Fibroblast of lung (primary cell): ENCODE data around the gene MAML3. TPM values are rescaled to one million over a fixed set of nuclear protein-coding genes. Genes with fewer than 3 reads are reported as not detected.

ENCODE experiments used
- DNase-seq, 2 donors: peaks; one replicate each; pipeline versions ENCODE4 v3.0.0 to v3.0.0-alpha.2; 2010; ENCODE audit warnings: low read depth in 2 of 2
- H2AFZ ChIP-seq: 2 replicates; pipeline ENCODE4 v1.5.1; 2012; ENCODE audit warnings: low read length, control low read depth, inconsistent platforms
- H3K27ac ChIP-seq: 2 replicates; pipeline ENCODE4 v1.5.1; 2011; ENCODE audit warnings: low read length, control low read depth; ENCODE audit not compliant: insufficient read depth
- H3K27me3 ChIP-seq: 2 replicates; pipeline ENCODE4 v1.5.1; 2011; ENCODE audit warnings: mild to moderate bottlenecking, low read length; ENCODE audit not compliant: control insufficient read depth, insufficient read depth
- H3K36me3 ChIP-seq: 2 replicates; pipeline ENCODE4 v1.5.1; 2011; ENCODE audit warnings: low read length; ENCODE audit not compliant: control insufficient read depth, insufficient read depth
- H3K4me1 ChIP-seq: 2 replicates; pipeline ENCODE4 v1.5.1; 2011; ENCODE audit warnings: low read length; ENCODE audit not compliant: control insufficient read depth, insufficient read depth; ENCODE audit errors: extremely low read depth
- H3K4me2 ChIP-seq: 2 replicates; pipeline ENCODE4 v1.5.1; 2011; ENCODE audit warnings: low read length, control low read depth; ENCODE audit not compliant: insufficient read depth; ENCODE audit errors: extremely low read depth
- H3K4me3 ChIP-seq, 4 experiments: fragments of 200-600 bp in 1 of 4; sonication (generic) in 1 of 4; replicated peaks in 1 of 4; 2 replicates each; pipeline ENCODE4 v1.5.1; 2011 to 2016; ENCODE audit warnings: low read length in 4 of 4, low read depth in 3 of 4, mild to moderate bottlenecking in 3 of 4, control low read depth in 2 of 4, inconsistent platforms in 1 of 4, mixed read lengths in 1 of 4; ENCODE audit not compliant: insufficient read depth in 1 of 4; ENCODE audit errors: control extremely low read depth in 1 of 4
- H3K79me2 ChIP-seq: 2 replicates; pipeline ENCODE4 v1.5.1; 2012; ENCODE audit warnings: mild to moderate bottlenecking, low read length, inconsistent platforms; ENCODE audit not compliant: control insufficient read depth, insufficient read depth
- H3K9ac ChIP-seq: 2 replicates; pipeline ENCODE4 v1.5.1; 2011; ENCODE audit warnings: mild to moderate bottlenecking, low read length, control low read depth; ENCODE audit not compliant: insufficient read depth
- H3K9me3 ChIP-seq: 2 replicates; pipeline ENCODE4 v1.5.1; 2012; ENCODE audit warnings: low read depth, low read length; ENCODE audit not compliant: control insufficient read depth, insufficient read depth
- H4K20me1 ChIP-seq: 2 replicates; pipeline ENCODE4 v1.5.1; 2011; ENCODE audit warnings: low read length; ENCODE audit not compliant: control insufficient read depth, insufficient read depth; ENCODE audit errors: extremely low read depth
- EZH2 ChIP-seq: IDR thresholded peaks from 2 replicates; pipeline ENCODE4 v1.5.1; 2012; ENCODE audit warnings: low read length, control low read depth, mild to moderate bottlenecking; ENCODE audit errors: missing control alignments
- polyA plus RNA-seq, 2 donors: library from polyadenylated mRNA; depleted of rRNA in 1 of 2; stranded (reverse) in 1 of 2; unstranded in 1 of 2; fragments of >200 nt; gene quantifications; 2 replicates each; pipeline ENCODE4 v1.2.1, GENCODE V29; 2011 to 2012; ENCODE audit warnings: missing spikeins in 1 of 2
- total RNA-seq: library from RNA; depleted of rRNA; stranded (reverse); fragments of >200 nt; gene quantifications from 2 replicates; pipeline ENCODE4 v1.2.1, GENCODE V29; 2014
- TF ChIP-seq, protein P1 (sequence below), 2 donors: IDR thresholded peaks in 1 of 2; conservative IDR thresholded peaks in 1 of 2; 1 replicate in 1 of 2; 2 replicates in 1 of 2; pipeline ENCODE4 v1.5.1; 2011 to 2012; ENCODE audit warnings: low read length in 2 of 2, control low read depth in 1 of 2, inconsistent platforms in 1 of 2, low read depth in 1 of 2, mild to moderate bottlenecking in 1 of 2

MAML3 gene
- total and polyA plus RNA-seq, 2 donors (not counting 1 experiment from before 2014, with no cell fraction given), result 2.0 to 2.8 TPM

DNA sequence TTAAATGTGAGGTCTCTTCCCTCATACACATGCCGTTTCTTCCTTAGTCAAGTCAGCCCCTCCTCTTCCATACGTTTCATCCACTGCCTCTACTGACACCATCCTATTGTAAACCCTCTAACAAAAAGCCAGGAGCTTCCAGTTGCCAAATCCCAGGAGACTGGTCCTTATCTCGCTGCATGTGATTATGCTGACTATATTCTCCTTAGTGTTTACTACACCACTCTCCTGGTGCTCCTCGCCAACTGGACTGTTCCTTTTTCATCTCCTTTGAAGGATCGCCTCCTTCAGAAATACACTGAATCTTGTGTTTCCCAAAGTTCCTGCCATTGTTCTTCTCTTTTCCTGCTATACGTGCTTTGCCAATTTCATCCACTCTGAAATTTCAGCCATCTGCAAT is 27.7 kb downstream of the MAML3 start:
- Histone ChIP-seq H3K79me2 (no peaks in the 10 kb centered on the region), H2AFZ (no peak overlapping the region), H4K20me1 (no peaks in the 10 kb centered on the region), H3K4me1 (no peaks in the 10 kb centered on the region), H3K27me3 (no peaks in the 10 kb centered on the region), H3K4me2 (no peak overlapping the region), H3K9me3 (no peaks in the 10 kb centered on the region), H3K4me3 (no peak overlapping the region), H3K9ac (no peak overlapping the region), H3K36me3 (no peaks in the 10 kb centered on the region), H3K27ac (no peak overlapping the region)
- DNase-seq, result no peak
- TF ChIP-seq, protein P1, sequence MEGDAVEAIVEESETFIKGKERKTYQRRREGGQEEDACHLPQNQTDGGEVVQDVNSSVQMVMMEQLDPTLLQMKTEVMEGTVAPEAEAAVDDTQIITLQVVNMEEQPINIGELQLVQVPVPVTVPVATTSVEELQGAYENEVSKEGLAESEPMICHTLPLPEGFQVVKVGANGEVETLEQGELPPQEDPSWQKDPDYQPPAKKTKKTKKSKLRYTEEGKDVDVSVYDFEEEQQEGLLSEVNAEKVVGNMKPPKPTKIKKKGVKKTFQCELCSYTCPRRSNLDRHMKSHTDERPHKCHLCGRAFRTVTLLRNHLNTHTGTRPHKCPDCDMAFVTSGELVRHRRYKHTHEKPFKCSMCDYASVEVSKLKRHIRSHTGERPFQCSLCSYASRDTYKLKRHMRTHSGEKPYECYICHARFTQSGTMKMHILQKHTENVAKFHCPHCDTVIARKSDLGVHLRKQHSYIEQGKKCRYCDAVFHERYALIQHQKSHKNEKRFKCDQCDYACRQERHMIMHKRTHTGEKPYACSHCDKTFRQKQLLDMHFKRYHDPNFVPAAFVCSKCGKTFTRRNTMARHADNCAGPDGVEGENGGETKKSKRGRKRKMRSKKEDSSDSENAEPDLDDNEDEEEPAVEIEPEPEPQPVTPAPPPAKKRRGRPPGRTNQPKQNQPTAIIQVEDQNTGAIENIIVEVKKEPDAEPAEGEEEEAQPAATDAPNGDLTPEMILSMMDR (conservative IDR thresholded peaks at IDR 0.05 in 1 of 2, IDR thresholded peaks at IDR 0.05 in 1 of 2; ENCODE audit: low read depth in 1 of 2, low read length in 2 of 2), result no peak
- no peak for TF ChIP-seq EZH2

DNA sequence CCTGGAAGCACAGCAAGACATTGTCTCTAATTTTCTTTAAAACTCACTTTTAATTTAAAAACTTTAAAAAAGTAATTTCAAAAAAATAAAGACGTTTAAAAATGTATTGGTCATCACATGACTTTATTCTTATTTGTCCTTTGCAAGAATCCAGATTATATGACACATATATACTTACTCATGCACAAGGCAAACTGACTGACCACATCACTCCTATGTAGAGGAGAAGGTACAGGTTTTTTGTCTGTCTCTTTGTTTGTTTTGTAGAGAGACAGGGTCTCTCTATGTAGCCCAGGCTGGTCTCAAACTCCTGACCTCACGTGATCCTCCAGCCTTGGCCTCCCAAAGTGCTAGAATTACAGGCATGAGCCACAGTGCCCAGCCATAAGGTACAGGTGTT is 28.6 kb downstream of the MAML3 start:
- Histone ChIP-seq H3K9me3 (no peaks in the 10 kb centered on the region), H3K4me3 (no peak overlapping the region), H3K79me2 (no peaks in the 10 kb centered on the region), H3K36me3 (no peaks in the 10 kb centered on the region), H3K27me3 (no peaks in the 10 kb centered on the region), H3K4me2 (no peak overlapping the region), H3K4me1 (no peaks in the 10 kb centered on the region), H4K20me1 (no peaks in the 10 kb centered on the region), H2AFZ (no peak overlapping the region), H3K9ac (no peak overlapping the region), H3K27ac (no peak overlapping the region)
- DNase-seq, result no peak
- TF ChIP-seq, protein P1 (conservative IDR thresholded peaks at IDR 0.05 in 1 of 2, IDR thresholded peaks at IDR 0.05 in 1 of 2; ENCODE audit: low read depth in 1 of 2, low read length in 2 of 2), result no peak
- TF ChIP-seq EZH2, result no peak

DNA sequence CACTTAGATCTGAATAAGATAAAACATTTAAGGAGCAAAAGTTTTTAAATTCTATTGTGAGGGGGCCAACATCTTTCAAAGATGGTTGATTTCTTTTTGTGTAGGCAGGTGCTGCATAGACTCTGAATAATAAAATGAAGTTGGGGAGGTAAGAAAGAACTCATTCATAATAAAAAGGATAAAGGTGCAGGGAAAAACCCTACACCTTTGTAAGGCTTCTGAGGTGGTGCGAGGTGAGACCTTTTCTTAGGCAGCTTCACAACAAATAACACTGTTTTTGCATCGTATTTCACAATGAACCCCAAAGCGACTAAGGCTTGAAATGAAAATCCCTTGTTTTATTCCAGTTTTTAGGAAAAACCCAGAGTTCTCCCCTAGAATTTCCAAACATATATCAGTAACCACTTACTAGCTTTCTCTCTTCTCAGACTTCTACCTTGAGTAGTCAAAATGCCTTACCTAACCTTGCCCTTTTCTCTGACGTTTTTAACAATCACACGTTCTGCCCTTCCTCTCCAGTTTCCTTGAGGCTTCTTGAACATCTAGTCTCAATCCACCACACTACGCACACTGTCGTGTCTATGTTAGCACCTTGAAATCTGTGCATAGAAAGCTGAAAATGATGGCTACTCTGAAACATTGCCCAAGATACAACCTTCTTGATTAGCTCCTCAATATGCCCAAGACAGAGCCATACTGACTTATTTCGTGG is 30.2 kb downstream of the MAML3 start:
- H3K27ac ChIP-seq, result no peak overlapping the region
- no peaks in the 10 kb centered on the region for H3K4me1 ChIP-seq
- H3K79me2 ChIP-seq, result no peaks in the 10 kb centered on the region

More for the DNA sequence above, 30.2 kb downstream of the MAML3 start:
- H3K9me3 ChIP-seq, result no peaks in the 10 kb centered on the region
- TF ChIP-seq, protein P1 (conservative IDR thresholded peaks at IDR 0.05 in 1 of 2, IDR thresholded peaks at IDR 0.05 in 1 of 2; ENCODE audit: low read depth in 1 of 2, low read length in 2 of 2), result no peak
- TF ChIP-seq EZH2, result no peak
- DNase-seq, result no peak
- H2AFZ ChIP-seq, result no peak overlapping the region
- H3K36me3 ChIP-seq, result no peaks in the 10 kb centered on the region
- no peak overlapping the region for H3K4me2 ChIP-seq
- H3K27me3 ChIP-seq, result no peaks in the 10 kb centered on the region
- no peak overlapping the region for H3K4me3 ChIP-seq
- no peaks in the 10 kb centered on the region for H4K20me1 ChIP-seq
- no peak overlapping the region for H3K9ac ChIP-seq
